K562 (cell line): ENCODE results near the gene TTC28. TPM values are rescaled to one million over a fixed set of nuclear protein-coding genes. Genes with fewer than 3 reads are reported as not detected.

Experiments used
- ATF2 ChIP-seq: sonication (generic); formaldehyde crosslinking; IDR thresholded peaks from 2 replicates; pipeline ENCODE4 v1.8.1; 2022; ENCODE audit warnings: missing genetic modification reagents
- CHAMP1 ChIP-seq: fragments of 450-650 bp; IDR thresholded peaks from 2 replicates; pipeline ENCODE4 v1.6.1; 2016; ENCODE audit warnings: mild to moderate bottlenecking
- MAZ ChIP-seq, 2 experiments: fragments of 450-650 bp in 1 of 2; sonication (generic) in 1 of 2; formaldehyde crosslinking; IDR thresholded peaks in 1 of 2; conservative IDR thresholded peaks in 1 of 2; 2 replicates each; pipeline versions ENCODE4 v1.4.0 to v1.5.0; 2020; ENCODE audit warnings: mild to moderate bottlenecking in 1 of 2, missing genetic modification reagents in 1 of 2
- MCM5 ChIP-seq: fragments of 450-650 bp; IDR thresholded peaks from 2 replicates; pipeline ENCODE4 v1.6.1; 2016; ENCODE audit warnings: low read depth
- MEIS2 ChIP-seq: fragments of 450-650 bp; IDR thresholded peaks from 2 replicates; pipeline ENCODE4 v1.6.1; 2014; ENCODE audit warnings: mild to moderate bottlenecking; ENCODE audit not compliant: partially characterized antibody
- OTX1 ChIP-seq: fragments of 450-650 bp; formaldehyde crosslinking; IDR thresholded peaks from 2 replicates; pipeline ENCODE4 v1.4.0; 2022; ENCODE audit warnings: mild to moderate bottlenecking
- SREBF1 ChIP-seq: fragments of 150-350 bp; IDR thresholded peaks from 2 replicates; pipeline ENCODE4 v1.6.1; 2014; ENCODE audit warnings: antibody characterized with exemption, low read depth, low read length, borderline replicate concordance
- TCF3 ChIP-seq: sonication (generic); formaldehyde crosslinking; IDR thresholded peaks from 2 replicates; pipeline ENCODE4 v1.4.0; 2020; ENCODE audit warnings: mild to moderate bottlenecking, missing genetic modification reagents
- TCFL5 ChIP-seq: fragments of 250-450 bp; sonication (Bioruptor Pico); conservative IDR thresholded peaks from 2 replicates; pipeline ENCODE4 v1.6.1; 2021; ENCODE audit warnings: mild to moderate bottlenecking, moderate library complexity, matching md5 sums
- ZBTB26 ChIP-seq: fragments of 450-650 bp; formaldehyde crosslinking; IDR thresholded peaks from 2 replicates; pipeline ENCODE4 v1.4.0; 2022; ENCODE audit warnings: missing genetic modification characterization
- ZNF444 ChIP-seq: fragments of 250-450 bp; sonication (Bioruptor Pico); IDR thresholded peaks from 2 replicates; pipeline ENCODE4 v1.4.0; 2020; ENCODE audit warnings: mild to moderate bottlenecking, moderate library complexity
- polyA plus RNA-seq, 8 experiments: library from polyadenylated mRNA; depleted of rRNA in 4 of 8; stranded (reverse) in 5 of 8; unstranded in 3 of 8; fragments of >200 nt; fragmentation: Nextera tagmentation in 2 of 8; fragmentation: Illumina TruSeq in 1 of 8; extraction: Ambion mirVana in 2 of 8; extraction: Trizol in 1 of 8; gene quantifications; 2 replicates each; pipeline versions ENCODE4 v1.2.1 to v1.2.3, GENCODE V29; 2011 to 2014; ENCODE audit warnings: inconsistent platforms in 1 of 8, missing spikeins in 1 of 8
- total RNA-seq, 7 experiments: library from RNA; depleted of rRNA in 6 of 7; stranded (reverse); fragments of >200 nt in 6 of 7; fragmentation: Illumina TruSeq in 2 of 7; extraction: Trizol in 2 of 7; gene quantifications; 2 replicates each; pipeline versions ENCODE4 v1.2.1 to v1.2.3, GENCODE V29; 2011 to 2021; ENCODE audit warnings: low replicate concordance in 1 of 7
- TF ChIP-seq, protein P1 (sequence below): fragments of 450-650 bp; IDR thresholded peaks from 2 replicates; pipeline ENCODE4 v1.6.1; 2016; ENCODE audit warnings: low read depth
- TF ChIP-seq, protein P2 (sequence below): fragments of 250-450 bp; sonication (Bioruptor Pico); IDR thresholded peaks from 2 replicates; pipeline ENCODE4 v1.9.0; 2021; ENCODE audit warnings: mild to moderate bottlenecking, inconsistent platforms

The TTC28 gene
- total and polyA plus RNA-seq, 9 of the 15 experiments (the other 6 are each of a cell fraction or from before 2014, with no cell fraction given) = 0.22 to 10.7 (median 3.1) TPM

DNA sequence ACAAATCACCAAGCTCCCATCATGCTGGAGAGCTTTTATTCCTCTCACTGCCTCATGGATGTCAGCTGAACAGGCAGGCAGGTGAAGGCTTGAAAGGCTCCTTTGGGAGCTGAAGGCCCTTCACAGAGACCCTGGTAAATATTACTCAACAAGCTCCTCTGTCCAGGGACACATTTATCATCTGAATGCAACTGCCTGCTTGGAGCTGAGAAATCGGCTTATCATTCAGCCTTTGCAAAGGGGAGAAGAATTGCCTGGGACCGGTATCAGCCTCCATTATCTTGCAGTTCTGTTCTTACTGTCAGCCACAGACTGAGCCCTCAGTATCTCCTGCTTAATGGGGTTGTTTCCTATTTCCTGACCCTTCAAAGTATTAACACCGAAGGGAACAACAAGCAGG lies 646.8 kb downstream of the TTC28 start (continued):
- TF ChIP-seq, protein P1, sequence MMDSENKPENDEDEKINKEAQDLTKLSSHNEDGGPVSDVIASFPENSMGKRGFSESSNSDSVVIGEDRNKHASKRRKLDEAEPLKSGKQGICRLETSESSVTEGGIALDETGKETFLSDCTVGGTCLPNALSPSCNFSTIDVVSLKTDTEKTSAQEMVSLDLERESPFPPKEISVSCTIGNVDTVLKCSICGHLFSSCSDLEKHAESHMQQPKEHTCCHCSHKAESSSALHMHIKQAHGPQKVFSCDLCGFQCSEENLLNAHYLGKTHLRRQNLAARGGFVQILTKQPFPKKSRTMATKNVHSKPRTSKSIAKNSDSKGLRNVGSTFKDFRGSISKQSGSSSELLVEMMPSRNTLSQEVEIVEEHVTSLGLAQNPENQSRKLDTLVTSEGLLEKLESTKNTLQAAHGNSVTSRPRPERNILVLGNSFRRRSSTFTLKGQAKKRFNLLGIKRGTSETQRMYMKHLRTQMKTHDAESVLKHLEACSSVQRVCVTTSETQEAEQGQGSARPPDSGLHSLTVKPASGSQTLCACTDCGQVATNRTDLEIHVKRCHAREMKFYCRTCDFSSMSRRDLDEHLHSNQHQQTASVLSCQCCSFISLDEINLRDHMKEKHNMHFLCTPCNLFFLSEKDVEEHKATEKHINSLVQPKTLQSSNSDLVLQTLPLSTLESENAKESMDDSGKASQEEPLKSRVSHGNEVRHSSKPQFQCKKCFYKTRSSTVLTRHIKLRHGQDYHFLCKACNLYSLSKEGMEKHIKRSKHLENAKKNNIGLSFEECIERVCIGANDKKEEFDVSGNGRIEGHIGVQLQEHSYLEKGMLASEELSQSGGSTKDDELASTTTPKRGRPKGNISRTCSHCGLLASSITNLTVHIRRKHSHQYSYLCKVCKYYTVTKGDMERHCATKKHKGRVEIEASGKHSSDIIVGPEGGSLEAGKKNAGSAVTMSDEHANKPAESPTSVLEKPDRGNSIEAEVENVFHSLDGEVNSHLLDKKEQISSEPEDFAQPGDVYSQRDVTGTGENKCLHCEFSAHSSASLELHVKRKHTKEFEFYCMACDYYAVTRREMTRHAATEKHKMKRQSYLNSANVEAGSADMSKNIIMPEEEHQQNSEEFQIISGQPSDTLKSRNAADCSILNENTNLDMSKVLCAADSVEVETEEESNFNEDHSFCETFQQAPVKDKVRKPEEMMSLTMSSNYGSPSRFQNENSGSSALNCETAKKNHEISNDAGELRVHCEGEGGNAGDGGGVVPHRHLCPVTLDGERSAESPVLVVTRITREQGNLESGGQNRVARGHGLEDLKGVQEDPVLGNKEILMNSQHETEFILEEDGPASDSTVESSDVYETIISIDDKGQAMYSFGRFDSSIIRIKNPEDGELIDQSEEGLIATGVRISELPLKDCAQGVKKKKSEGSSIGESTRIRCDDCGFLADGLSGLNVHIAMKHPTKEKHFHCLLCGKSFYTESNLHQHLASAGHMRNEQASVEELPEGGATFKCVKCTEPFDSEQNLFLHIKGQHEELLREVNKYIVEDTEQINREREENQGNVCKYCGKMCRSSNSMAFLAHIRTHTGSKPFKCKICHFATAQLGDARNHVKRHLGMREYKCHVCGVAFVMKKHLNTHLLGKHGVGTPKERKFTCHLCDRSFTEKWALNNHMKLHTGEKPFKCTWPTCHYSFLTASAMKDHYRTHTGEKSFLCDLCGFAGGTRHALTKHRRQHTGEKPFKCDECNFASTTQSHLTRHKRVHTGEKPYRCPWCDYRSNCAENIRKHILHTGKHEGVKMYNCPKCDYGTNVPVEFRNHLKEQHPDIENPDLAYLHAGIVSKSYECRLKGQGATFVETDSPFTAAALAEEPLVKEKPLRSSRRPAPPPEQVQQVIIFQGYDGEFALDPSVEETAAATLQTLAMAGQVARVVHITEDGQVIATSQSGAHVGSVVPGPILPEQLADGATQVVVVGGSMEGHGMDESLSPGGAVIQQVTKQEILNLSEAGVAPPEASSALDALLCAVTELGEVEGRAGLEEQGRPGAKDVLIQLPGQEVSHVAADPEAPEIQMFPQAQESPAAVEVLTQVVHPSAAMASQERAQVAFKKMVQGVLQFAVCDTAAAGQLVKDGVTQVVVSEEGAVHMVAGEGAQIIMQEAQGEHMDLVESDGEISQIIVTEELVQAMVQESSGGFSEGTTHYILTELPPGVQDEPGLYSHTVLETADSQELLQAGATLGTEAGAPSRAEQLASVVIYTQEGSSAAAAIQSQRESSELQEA = no peak
- TF ChIP-seq ZBTB26 (no peak), MAZ (CRISPR knock-in tag; conservative IDR thresholded peaks at IDR 0.05 in 1 of 2, IDR thresholded peaks at IDR 0.05 in 1 of 2) (no peak), TCF3 (CRISPR knock-in tag) (peak; percentile 36), SREBF1 (no peak), TCFL5 (CRISPR knock-in tag) (no peak), MEIS2 (peak; percentile 60), MCM5 (no peak), ATF2 (CRISPR knock-in tag) (no peak), ZNF444 (CRISPR knock-in tag) (no peak), CHAMP1 (no peak), OTX1 (CRISPR knock-in tag) (no peak)
- TF ChIP-seq, protein P2, sequence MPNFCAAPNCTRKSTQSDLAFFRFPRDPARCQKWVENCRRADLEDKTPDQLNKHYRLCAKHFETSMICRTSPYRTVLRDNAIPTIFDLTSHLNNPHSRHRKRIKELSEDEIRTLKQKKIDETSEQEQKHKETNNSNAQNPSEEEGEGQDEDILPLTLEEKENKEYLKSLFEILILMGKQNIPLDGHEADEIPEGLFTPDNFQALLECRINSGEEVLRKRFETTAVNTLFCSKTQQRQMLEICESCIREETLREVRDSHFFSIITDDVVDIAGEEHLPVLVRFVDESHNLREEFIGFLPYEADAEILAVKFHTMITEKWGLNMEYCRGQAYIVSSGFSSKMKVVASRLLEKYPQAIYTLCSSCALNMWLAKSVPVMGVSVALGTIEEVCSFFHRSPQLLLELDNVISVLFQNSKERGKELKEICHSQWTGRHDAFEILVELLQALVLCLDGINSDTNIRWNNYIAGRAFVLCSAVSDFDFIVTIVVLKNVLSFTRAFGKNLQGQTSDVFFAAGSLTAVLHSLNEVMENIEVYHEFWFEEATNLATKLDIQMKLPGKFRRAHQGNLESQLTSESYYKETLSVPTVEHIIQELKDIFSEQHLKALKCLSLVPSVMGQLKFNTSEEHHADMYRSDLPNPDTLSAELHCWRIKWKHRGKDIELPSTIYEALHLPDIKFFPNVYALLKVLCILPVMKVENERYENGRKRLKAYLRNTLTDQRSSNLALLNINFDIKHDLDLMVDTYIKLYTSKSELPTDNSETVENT (CRISPR knock-in tag) = no peak
